K562 (cell line): ENCODE measurements around the gene HIVEP1. TPM values are rescaled to one million over a fixed set of nuclear protein-coding genes. Genes with fewer than 3 reads are reported as not detected.

Experiments
- TARDBP ChIP-seq: fragments of 450-650 bp; IDR thresholded peaks from 2 replicates; pipeline ENCODE4 v1.6.1; 2016
- YBX1 ChIP-seq: fragments of 450-650 bp; IDR thresholded peaks from 2 replicates; pipeline ENCODE4 v1.7.1; 2016; ENCODE audit warnings: mild to moderate bottlenecking
- polyA plus RNA-seq, 8 experiments: library from polyadenylated mRNA; depleted of rRNA in 4 of 8; stranded (reverse) in 5 of 8; unstranded in 3 of 8; fragments of >200 nt; fragmentation: Nextera tagmentation in 2 of 8; fragmentation: Illumina TruSeq in 1 of 8; extraction: Ambion mirVana in 2 of 8; extraction: Trizol in 1 of 8; gene quantifications; 2 replicates each; pipeline versions ENCODE4 v1.2.1 to v1.2.3, GENCODE V29; 2011 to 2014; ENCODE audit warnings: inconsistent platforms in 1 of 8, missing spikeins in 1 of 8
- total RNA-seq, 7 experiments: library from RNA; depleted of rRNA in 6 of 7; stranded (reverse); fragments of >200 nt in 6 of 7; fragmentation: Illumina TruSeq in 2 of 7; extraction: Trizol in 2 of 7; gene quantifications; 2 replicates each; pipeline versions ENCODE4 v1.2.1 to v1.2.3, GENCODE V29; 2011 to 2021; ENCODE audit warnings: low replicate concordance in 1 of 7
- TF ChIP-seq, protein P1 (sequence below): fragments of 150-350 bp; IDR thresholded peaks from 2 replicates; pipeline ENCODE4 v1.6.1; 2014; ENCODE audit warnings: low read depth, mild to moderate bottlenecking, low read length, borderline replicate concordance
- TF ChIP-seq, protein P2 (sequence below): fragments of 250-450 bp; sonication (Bioruptor Pico); IDR thresholded peaks from 2 replicates; pipeline ENCODE4 v1.4.0; 2020; ENCODE audit warnings: borderline replicate concordance

Gene HIVEP1
- total and polyA plus RNA-seq, 9 of the 15 experiments (the other 6 are each of a cell fraction or from before 2014, with no cell fraction given) = 6.0 to 33.3 (median 21.7) TPM

DNA sequence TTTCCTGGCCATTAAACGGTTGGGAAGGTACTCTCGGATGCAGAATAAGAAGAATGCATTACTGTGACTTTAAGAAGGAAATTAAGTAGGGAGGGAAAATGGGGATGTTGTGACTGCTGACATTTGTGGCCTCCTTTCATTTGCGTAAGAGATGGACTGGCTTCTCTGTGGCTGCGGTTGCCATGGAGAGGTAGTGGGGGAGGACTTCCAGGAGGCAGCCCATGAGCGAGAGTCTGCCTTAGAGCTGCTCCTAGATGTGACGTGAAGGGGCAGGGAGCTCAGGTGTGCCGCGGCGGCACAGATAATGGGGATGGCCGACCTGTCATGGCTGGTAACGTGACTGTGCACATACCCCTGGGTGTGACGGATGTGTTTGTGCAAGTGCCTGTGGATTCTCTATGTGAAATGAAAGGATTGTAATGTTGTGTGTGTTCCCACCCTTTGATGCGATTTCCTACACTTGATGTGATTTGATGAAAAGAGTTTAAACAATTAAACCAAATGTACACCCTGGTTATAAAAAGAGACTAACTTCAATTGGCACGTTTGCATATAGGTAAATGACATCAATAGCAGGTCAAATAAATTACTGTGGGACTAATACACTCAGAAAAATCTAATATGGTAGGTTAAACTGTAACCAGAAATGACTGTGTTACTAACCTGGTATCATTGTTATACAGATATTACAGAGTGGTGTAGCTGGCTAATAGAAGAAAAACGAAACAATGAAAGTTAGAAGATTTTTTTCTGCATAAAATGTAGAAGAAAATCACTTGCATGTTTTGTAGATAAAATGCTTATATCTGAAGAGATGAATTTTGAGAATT is 48.9 kb downstream of the HIVEP1 start (continued):
- TF ChIP-seq, protein P1, sequence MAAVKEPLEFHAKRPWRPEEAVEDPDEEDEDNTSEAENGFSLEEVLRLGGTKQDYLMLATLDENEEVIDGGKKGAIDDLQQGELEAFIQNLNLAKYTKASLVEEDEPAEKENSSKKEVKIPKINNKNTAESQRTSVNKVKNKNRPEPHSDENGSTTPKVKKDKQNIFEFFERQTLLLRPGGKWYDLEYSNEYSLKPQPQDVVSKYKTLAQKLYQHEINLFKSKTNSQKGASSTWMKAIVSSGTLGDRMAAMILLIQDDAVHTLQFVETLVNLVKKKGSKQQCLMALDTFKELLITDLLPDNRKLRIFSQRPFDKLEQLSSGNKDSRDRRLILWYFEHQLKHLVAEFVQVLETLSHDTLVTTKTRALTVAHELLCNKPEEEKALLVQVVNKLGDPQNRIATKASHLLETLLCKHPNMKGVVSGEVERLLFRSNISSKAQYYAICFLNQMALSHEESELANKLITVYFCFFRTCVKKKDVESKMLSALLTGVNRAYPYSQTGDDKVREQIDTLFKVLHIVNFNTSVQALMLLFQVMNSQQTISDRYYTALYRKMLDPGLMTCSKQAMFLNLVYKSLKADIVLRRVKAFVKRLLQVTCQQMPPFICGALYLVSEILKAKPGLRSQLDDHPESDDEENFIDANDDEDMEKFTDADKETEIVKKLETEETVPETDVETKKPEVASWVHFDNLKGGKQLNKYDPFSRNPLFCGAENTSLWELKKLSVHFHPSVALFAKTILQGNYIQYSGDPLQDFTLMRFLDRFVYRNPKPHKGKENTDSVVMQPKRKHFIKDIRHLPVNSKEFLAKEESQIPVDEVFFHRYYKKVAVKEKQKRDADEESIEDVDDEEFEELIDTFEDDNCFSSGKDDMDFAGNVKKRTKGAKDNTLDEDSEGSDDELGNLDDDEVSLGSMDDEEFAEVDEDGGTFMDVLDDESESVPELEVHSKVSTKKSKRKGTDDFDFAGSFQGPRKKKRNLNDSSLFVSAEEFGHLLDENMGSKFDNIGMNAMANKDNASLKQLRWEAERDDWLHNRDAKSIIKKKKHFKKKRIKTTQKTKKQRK = no peak
- TF ChIP-seq TARDBP (no peak), YBX1 (no peak)
- TF ChIP-seq, protein P2, sequence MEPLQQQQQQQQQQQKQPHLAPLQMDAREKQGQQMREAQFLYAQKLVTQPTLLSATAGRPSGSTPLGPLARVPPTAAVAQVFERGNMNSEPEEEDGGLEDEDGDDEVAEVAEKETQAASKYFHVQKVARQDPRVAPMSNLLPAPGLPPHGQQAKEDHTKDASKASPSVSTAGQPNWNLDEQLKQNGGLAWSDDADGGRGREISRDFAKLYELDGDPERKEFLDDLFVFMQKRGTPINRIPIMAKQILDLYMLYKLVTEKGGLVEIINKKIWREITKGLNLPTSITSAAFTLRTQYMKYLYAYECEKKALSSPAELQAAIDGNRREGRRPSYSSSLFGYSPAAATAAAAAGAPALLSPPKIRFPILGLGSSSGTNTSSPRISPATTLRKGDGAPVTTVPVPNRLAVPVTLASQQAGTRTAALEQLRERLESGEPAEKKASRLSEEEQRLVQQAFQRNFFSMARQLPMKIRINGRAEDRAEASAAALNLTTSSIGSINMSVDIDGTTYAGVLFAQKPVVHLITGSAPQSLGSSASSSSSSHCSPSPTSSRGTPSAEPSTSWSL (CRISPR knock-in tag) = no peak
